ENCODE measurements around the gene ZNF697. TPM values are rescaled to one million over a fixed set of nuclear protein-coding genes. Genes with fewer than 3 reads are reported as not detected.

Gene ZNF697
- total RNA-seq, 1 donor from 2014 or later: 13.6 TPM

DNA sequence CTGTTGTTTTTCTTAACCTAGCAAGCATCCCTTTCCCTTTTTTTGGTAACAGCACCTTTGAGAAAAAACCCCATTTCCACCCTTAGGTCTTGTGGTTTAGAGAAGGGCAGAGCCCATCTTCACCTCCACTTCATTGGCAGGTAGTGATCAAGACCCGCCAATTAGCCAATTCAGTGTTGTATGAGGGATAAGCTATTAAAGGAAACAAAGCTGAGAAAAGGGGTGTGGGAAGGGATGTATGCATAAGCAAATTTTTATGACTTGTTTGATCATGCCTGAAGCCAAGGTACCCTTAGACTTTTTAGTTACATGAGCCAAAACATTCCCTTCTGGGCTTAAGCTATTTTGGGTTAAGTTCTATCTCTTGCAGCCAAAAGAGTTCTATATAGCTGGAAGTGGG, 3.6 kb upstream of the ZNF697 start:
- Histone ChIP-seq H3K9me3 (ENCODE audit: control insufficient read depth in 3 of 3, low read length in 3 of 3) (no peaks in the 10 kb centered on the region), H3K27me3 (ENCODE audit: control insufficient read depth in 3 of 3, insufficient read depth in 3 of 3, low read length in 3 of 3) (no peaks in the 10 kb centered on the region), H3K27ac (ENCODE audit: low read depth, low read length) (no peak overlapping the region), H3K4me3 (ENCODE audit: low read length in 3 of 3) (no peak overlapping the region), H3K9ac (ENCODE audit: low read depth in 1 of 3, low read length in 3 of 3) (no peak overlapping the region), H3K36me3 (ENCODE audit: control insufficient read depth in 3 of 3, insufficient read depth in 3 of 3, low read length in 3 of 3) (no peaks in the 10 kb centered on the region), H3K4me1 (ENCODE audit: control insufficient read depth in 3 of 3, insufficient read depth in 3 of 3, low read length in 3 of 3) (peaks cover 6 to 13% (median 9%) of the 10 kb centered on the region in 3 donors)

DNA sequence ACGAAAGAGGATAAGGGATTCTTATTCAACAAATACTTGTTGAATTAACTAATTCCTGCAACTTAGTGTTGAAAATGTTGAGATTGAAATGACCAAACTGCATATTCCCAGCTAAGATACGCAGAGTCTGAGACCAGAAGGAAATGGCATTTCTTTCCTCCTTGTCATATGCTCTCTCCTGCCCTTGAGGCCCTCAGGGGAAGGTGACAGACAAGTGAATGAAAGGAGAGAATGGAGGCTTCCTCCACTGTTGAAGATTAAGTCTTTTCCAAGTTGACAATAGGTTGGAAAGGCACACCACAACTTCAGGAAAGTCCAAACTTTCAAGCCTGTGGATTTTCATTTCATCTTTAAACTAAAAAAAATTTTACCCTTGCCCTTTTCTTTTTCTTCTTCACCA, 3.1 kb upstream of the ZNF697 start:
- Histone ChIP-seq H3K9ac (ENCODE audit: low read depth in 1 of 3, low read length in 3 of 3) (no peak overlapping the region), H3K9me3 (ENCODE audit: control insufficient read depth in 3 of 3, low read length in 3 of 3) (no peaks in the 10 kb centered on the region), H3K27ac (ENCODE audit: low read depth, low read length) (no peak overlapping the region), H3K4me3 (ENCODE audit: low read length in 3 of 3) (no peak overlapping the region), H3K27me3 (ENCODE audit: control insufficient read depth in 3 of 3, insufficient read depth in 3 of 3, low read length in 3 of 3) (no peaks in the 10 kb centered on the region), H3K36me3 (ENCODE audit: control insufficient read depth in 3 of 3, insufficient read depth in 3 of 3, low read length in 3 of 3) (no peaks in the 10 kb centered on the region), H3K4me1 (ENCODE audit: control insufficient read depth in 3 of 3, insufficient read depth in 3 of 3, low read length in 3 of 3) (peaks cover 6 to 16% (median 9%) of the 10 kb centered on the region in 3 donors)

DNA sequence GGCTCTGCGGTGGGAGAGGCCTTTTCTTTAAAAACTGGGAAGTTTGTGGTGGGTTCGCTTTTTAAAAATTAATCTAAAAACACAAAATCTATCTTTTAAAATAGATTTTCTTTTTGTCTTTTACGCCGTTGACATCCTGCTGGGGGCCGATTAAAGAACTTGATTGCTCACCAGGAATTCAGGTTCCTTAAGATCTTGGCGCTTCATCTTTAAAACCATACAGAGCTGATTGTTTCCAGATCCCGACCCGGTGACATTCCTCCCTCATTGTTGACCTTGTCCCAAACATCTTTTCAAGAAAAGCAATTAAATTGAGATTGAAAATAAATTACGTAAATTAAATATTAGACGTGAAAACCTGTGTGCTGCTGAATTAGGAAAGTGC, 546 bp upstream of the ZNF697 start:
- H3K27ac ChIP-seq (ENCODE audit: low read depth, low read length): peak overlapping the region; percentile 67
- no peaks in the 10 kb centered on the region for H3K9me3 ChIP-seq (ENCODE audit: control insufficient read depth in 3 of 3, low read length in 3 of 3)
- peak overlapping the region; percentile 73 to 94 (median 75) for H3K9ac ChIP-seq (ENCODE audit: low read depth in 1 of 3, low read length in 3 of 3)
- H3K36me3 ChIP-seq (ENCODE audit: control insufficient read depth in 3 of 3, insufficient read depth in 3 of 3, low read length in 3 of 3): no peaks in the 10 kb centered on the region
- H3K4me3 ChIP-seq (ENCODE audit: low read length in 3 of 3): peak overlapping the region; percentile 72 to 89 (median 83)
- no peaks in the 10 kb centered on the region for H3K27me3 ChIP-seq (ENCODE audit: control insufficient read depth in 3 of 3, insufficient read depth in 3 of 3, low read length in 3 of 3)
- H3K4me1 ChIP-seq (ENCODE audit: control insufficient read depth in 3 of 3, insufficient read depth in 3 of 3, low read length in 3 of 3): peaks cover 6 to 16% (median 11%) of the 10 kb centered on the region in 3 donors

DNA sequence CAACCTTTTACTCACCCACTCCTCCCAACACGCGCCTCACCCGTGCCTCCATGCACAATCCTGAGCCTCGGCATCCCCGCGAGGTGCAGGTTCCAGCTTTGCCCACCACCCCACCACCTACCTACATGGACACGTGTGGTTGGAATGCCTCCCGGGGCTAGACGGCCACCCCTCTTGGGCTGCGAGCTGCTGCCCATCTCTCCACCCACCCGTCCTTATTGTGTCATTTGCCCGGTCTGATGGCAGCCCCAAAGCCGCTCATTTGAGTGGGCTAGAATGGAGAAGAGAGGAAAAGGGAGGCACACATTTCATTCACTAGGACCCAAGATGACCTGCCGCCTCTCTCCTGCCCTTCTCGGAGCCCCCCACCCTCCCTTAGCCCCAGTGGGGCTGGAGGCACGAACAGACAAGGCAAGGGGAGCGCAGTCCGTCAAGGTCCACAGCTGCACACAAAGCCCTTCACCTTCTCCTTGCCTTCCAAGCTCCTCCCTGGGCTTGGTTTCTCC, 785 bp downstream of the ZNF697 start:
- peak overlapping the region; percentile 67 for H3K27ac ChIP-seq (ENCODE audit: low read depth, low read length)
- H3K27me3 ChIP-seq (ENCODE audit: control insufficient read depth in 3 of 3, insufficient read depth in 3 of 3, low read length in 3 of 3): no peaks in the 10 kb centered on the region
- H3K9ac ChIP-seq (ENCODE audit: low read depth in 1 of 3, low read length in 3 of 3): peak overlapping the region; percentile 84 to 94 (median 84)
- no peaks in the 10 kb centered on the region for H3K9me3 ChIP-seq (ENCODE audit: control insufficient read depth in 3 of 3, low read length in 3 of 3)
- peaks cover 6 to 16% (median 11%) of the 10 kb centered on the region in 3 donors for H3K4me1 ChIP-seq (ENCODE audit: control insufficient read depth in 3 of 3, insufficient read depth in 3 of 3, low read length in 3 of 3)
- peak overlapping the region; percentile 89 to 95 (median 91) for H3K4me3 ChIP-seq (ENCODE audit: low read length in 3 of 3)
- no peaks in the 10 kb centered on the region for H3K36me3 ChIP-seq (ENCODE audit: control insufficient read depth in 3 of 3, insufficient read depth in 3 of 3, low read length in 3 of 3)

DNA sequence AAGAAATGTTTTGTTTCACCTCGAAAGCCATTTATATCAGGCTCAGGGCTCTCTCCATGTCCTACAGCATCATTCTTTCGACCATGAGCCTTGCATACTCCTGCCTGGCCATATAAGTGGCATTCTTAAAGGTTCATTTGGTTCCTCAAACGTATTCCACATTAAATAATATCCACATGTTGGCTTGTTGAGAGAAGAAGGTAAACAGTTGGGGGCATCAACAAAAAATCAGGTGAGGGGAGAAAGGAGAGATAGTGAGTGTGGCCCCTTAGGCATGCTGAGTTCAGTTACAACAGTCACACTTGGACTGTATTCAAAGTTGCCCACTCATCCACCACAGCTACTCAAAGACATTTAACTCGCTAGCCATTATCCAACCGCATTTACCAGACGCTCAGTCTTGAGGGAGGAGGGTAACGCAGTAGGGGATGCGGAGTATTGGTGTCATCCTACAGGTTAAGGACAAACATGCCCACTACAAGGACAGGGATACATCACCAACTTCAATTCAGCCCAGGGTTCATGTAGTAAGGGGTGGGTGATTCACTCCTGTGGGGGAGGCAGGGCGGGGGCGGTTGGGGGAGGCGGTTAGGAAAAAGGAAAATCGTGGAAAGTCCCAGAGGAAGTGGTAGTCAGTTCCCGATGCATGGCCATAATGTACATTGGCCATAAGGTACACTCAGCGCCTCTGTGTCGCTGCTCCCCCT, 1.4 kb downstream of the ZNF697 start:
- Histone ChIP-seq H3K4me1 (ENCODE audit: control insufficient read depth in 3 of 3, insufficient read depth in 3 of 3, low read length in 3 of 3) (peaks cover 6 to 16% (median 11%) of the 10 kb centered on the region in 3 donors), H3K27me3 (ENCODE audit: control insufficient read depth in 3 of 3, insufficient read depth in 3 of 3, low read length in 3 of 3) (no peaks in the 10 kb centered on the region), H3K36me3 (ENCODE audit: control insufficient read depth in 3 of 3, insufficient read depth in 3 of 3, low read length in 3 of 3) (no peaks in the 10 kb centered on the region), H3K27ac (ENCODE audit: low read depth, low read length) (no peak overlapping the region), H3K9ac (ENCODE audit: low read depth in 1 of 3, low read length in 3 of 3) (peak overlapping the region in 1 of 3 donors; percentile 94), H3K9me3 (ENCODE audit: control insufficient read depth in 3 of 3, low read length in 3 of 3) (no peaks in the 10 kb centered on the region), H3K4me3 (ENCODE audit: low read length in 3 of 3) (peak overlapping the region; percentile 89 to 95 (median 91))

DNA sequence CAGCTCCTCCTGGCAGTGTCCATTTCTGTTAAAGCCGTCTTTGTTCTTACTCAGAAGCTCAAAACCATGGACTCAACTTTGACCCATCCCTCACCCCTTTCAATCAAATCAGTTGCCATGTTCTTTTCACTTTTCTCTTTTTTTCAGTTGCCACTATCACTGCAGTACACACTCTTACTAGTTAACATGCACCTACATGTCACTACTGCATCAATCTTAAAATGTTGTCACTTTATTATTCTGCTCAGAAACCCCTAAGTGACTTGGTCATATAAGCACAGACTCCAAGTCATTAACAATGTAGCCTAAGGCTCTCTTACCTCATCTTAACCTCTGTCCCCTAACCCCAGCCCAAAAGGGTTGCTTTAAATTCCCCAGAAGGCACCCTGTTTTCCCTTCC, 9.0 kb downstream of the ZNF697 start:
- peaks cover 3 to 5% (median 3%) of the 10 kb centered on the region in 3 donors for H3K4me1 ChIP-seq (ENCODE audit: control insufficient read depth in 3 of 3, insufficient read depth in 3 of 3, low read length in 3 of 3)
- no peak overlapping the region for H3K27ac ChIP-seq (ENCODE audit: low read depth, low read length)
- H3K4me3 ChIP-seq (ENCODE audit: low read length in 3 of 3): no peak overlapping the region
- H3K36me3 ChIP-seq (ENCODE audit: control insufficient read depth in 3 of 3, insufficient read depth in 3 of 3, low read length in 3 of 3): no peaks in the 10 kb centered on the region
- no peaks in the 10 kb centered on the region for H3K9me3 ChIP-seq (ENCODE audit: control insufficient read depth in 3 of 3, low read length in 3 of 3)
- no peaks in the 10 kb centered on the region for H3K27me3 ChIP-seq (ENCODE audit: control insufficient read depth in 3 of 3, insufficient read depth in 3 of 3, low read length in 3 of 3)
- no peak overlapping the region for H3K9ac ChIP-seq (ENCODE audit: low read depth in 1 of 3, low read length in 3 of 3)

DNA sequence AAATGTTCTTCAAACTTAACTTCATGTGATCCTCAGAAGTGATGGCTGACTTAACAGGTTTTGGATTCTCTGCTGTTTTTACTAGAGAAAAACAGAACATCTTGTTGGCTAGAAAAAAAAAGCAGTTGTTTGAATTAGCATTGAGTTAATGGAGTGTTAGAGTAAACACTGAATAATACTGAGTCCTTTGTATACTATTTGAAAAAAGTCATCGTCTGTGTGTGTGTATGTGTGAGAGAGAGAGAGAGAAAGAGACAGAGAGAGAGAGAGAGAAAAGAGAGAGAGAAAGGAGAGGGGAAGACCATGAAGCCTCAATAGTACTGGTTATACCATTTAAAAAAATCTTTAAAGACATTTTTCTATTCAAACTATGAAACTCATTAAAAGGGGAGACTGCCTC, 10.4 kb downstream of the ZNF697 start:
- Histone ChIP-seq H3K9me3 (ENCODE audit: control insufficient read depth in 3 of 3, low read length in 3 of 3) (no peaks in the 10 kb centered on the region), H3K9ac (ENCODE audit: low read depth in 1 of 3, low read length in 3 of 3) (no peak overlapping the region), H3K4me3 (ENCODE audit: low read length in 3 of 3) (no peak overlapping the region), H3K36me3 (ENCODE audit: control insufficient read depth in 3 of 3, insufficient read depth in 3 of 3, low read length in 3 of 3) (no peaks in the 10 kb centered on the region), H3K27me3 (ENCODE audit: control insufficient read depth in 3 of 3, insufficient read depth in 3 of 3, low read length in 3 of 3) (no peaks in the 10 kb centered on the region), H3K27ac (ENCODE audit: low read depth, low read length) (no peak overlapping the region), H3K4me1 (ENCODE audit: control insufficient read depth in 3 of 3, insufficient read depth in 3 of 3, low read length in 3 of 3) (peaks cover 8 to 15% (median 13%) of the 10 kb centered on the region in 3 donors)

DNA sequence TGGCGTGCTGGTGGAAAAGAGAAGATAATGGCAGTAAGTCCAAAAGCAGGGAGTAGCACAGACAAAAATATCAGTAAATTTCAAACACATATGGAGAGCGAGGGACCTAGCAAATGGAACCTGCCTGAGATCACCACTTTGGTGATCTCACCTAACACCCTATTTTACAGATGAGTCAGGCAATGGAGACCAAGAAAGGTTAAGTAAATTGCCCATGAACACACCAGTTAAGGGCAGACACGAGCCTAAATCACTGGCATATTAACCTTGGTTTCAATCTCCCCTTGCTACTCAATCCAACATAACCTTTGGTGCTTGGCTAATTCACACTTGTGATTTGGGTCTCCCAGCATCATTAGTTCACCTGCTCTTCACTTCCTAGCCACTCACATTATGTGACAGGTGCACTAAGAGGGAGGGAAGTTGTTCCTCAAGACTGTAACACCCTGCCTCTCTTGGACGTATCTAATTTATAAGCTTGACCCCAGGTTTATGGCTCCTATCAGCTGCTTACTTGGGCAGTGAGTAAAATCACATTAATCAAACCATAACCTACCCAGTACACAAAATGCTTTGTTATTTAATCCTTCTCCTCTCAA, 11.5 kb downstream of the ZNF697 start:
- no peaks in the 10 kb centered on the region for H3K36me3 ChIP-seq (ENCODE audit: control insufficient read depth in 3 of 3, insufficient read depth in 3 of 3, low read length in 3 of 3)
- H3K9me3 ChIP-seq (ENCODE audit: control insufficient read depth in 3 of 3, low read length in 3 of 3): no peaks in the 10 kb centered on the region
- H3K4me1 ChIP-seq (ENCODE audit: control insufficient read depth in 3 of 3, insufficient read depth in 3 of 3, low read length in 3 of 3): peaks cover 18 to 25% (median 24%) of the 10 kb centered on the region in 3 donors
- H3K9ac ChIP-seq (ENCODE audit: low read depth in 1 of 3, low read length in 3 of 3): no peak overlapping the region
- H3K4me3 ChIP-seq (ENCODE audit: low read length in 3 of 3): no peak overlapping the region
- H3K27me3 ChIP-seq (ENCODE audit: control insufficient read depth in 3 of 3, insufficient read depth in 3 of 3, low read length in 3 of 3): no peaks in the 10 kb centered on the region
- H3K27ac ChIP-seq (ENCODE audit: low read depth, low read length): no peak overlapping the region

DNA sequence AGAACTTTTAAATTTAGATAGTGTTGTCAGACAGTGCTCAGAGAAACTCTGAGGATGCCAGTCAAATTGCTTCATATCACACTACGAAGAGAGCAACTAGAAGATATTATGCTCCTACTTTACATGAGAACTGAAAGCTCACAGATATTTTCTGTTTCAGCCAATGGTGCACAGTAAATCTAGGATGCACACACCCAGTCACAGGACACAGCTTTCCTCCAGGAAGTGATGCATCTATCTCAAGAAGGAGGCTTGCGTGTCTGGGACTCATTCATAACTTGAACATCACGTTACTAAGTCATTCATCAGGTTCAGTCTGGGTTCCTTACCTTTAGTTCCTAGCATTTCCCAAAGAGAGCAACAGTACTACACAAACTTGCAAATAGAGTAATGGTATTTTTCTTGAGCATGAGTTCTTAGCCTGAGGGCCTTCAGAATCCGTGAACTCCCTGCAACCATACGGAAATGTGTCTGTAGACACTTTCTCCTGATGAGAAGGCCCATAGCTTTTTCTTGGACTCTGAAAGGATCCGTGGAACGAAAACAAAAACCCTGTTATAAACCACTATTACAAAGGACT, 12.2 kb downstream of the ZNF697 start:
- H3K4me1 ChIP-seq (ENCODE audit: control insufficient read depth in 3 of 3, insufficient read depth in 3 of 3, low read length in 3 of 3): peaks cover 22 to 30% (median 30%) of the 10 kb centered on the region in 3 donors
- H3K9ac ChIP-seq (ENCODE audit: low read depth in 1 of 3, low read length in 3 of 3): no peak overlapping the region
- H3K4me3 ChIP-seq (ENCODE audit: low read length in 3 of 3): no peak overlapping the region
- no peak overlapping the region for H3K27ac ChIP-seq (ENCODE audit: low read depth, low read length)
- H3K27me3 ChIP-seq (ENCODE audit: control insufficient read depth in 3 of 3, insufficient read depth in 3 of 3, low read length in 3 of 3): no peaks in the 10 kb centered on the region
- H3K9me3 ChIP-seq (ENCODE audit: control insufficient read depth in 3 of 3, low read length in 3 of 3): no peaks in the 10 kb centered on the region
- H3K36me3 ChIP-seq (ENCODE audit: control insufficient read depth in 3 of 3, insufficient read depth in 3 of 3, low read length in 3 of 3): no peaks in the 10 kb centered on the region

DNA sequence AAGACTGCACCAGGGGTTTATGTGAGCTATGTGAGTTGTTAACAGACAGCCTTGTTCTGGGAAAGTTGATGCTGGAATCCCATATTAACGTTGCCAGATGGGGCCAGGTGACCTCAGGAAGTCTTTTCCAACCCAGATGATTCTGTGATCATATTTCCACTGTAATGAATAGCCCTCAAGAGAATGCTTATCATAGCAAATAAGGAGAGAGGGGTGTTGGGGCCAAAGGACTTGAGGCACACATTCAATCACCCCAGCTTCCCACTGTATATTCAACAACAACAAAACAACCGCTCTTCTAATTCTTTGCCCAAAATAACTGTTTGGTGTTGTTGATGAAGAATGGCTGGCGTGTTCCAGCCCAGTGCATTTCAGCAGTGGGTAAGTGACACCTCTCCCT, 14.1 kb downstream of the ZNF697 start:
- no peaks in the 10 kb centered on the region for H3K9me3 ChIP-seq (ENCODE audit: control insufficient read depth in 3 of 3, low read length in 3 of 3)
- peak overlapping the region; percentile 5 for H3K27ac ChIP-seq (ENCODE audit: low read depth, low read length)
- peaks cover 23 to 33% (median 32%) of the 10 kb centered on the region in 3 donors for H3K4me1 ChIP-seq (ENCODE audit: control insufficient read depth in 3 of 3, insufficient read depth in 3 of 3, low read length in 3 of 3)
- H3K4me3 ChIP-seq (ENCODE audit: low read length in 3 of 3): peak overlapping the region in 1 of 3 donors; percentile 4
- H3K9ac ChIP-seq (ENCODE audit: low read depth in 1 of 3, low read length in 3 of 3): no peak overlapping the region
- no peaks in the 10 kb centered on the region for H3K27me3 ChIP-seq (ENCODE audit: control insufficient read depth in 3 of 3, insufficient read depth in 3 of 3, low read length in 3 of 3)
- no peaks in the 10 kb centered on the region for H3K36me3 ChIP-seq (ENCODE audit: control insufficient read depth in 3 of 3, insufficient read depth in 3 of 3, low read length in 3 of 3)
